ENCODE results near the gene PAX6. TPM values are rescaled to one million over a fixed set of nuclear protein-coding genes. Genes with fewer than 3 reads are reported as not detected.

The PAX6 gene
- total and polyA plus RNA-seq, 2 of the 4 experiments (the other 2 are of a cell fraction), result not detected

DNA sequence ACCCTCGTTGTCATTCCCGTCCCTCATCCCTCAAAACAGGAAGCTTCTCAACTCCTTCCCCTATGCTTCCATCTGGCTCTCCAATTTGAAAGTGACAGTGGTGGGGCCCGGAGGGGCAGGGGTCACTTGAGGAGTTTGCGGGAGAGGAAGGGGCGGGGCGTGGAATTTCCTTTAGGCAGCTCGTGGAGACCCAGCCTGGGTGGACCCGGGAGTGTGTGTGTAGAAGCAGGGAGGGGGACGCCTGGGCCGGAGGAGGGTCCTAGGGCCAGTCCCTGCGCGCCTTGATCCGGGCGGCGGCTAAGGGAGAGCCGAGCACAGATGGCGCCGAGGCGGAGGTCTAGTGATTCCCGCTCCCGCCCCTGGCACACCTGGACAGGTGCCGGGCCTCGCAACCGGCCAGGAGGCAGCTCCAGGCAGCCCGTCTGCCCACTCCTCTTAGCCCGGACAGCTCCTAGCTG, 7.8 kb upstream of the PAX6 start:
- DNase-seq (no peak), ATAC-seq (ENCODE audit: low read depth) (no peak)
- H3K14ac ChIP-seq (replicated peaks; ENCODE audit: low read depth, low read length), result no peak overlapping the region
- ChIA-PET POLR2A (ENCODE audit: unreplicated experiment) (interaction anchor here (0.5 kb wide), 1 partner anchor 102 kb away, joined by 6 read pairs; no protein-coding TSS in a partner anchor), CTCF (no interaction called here)
- no peak overlapping the region for H2AK9ac ChIP-seq (replicated peaks; ENCODE audit: low read depth, low read length, poor library complexity)
- H2BK120ac ChIP-seq (ENCODE audit: low read depth, low read length), result no peak overlapping the region
- no peak overlapping the region for H3K4me3 ChIP-seq (ENCODE audit: insufficient read depth, low read depth, low read length)
- no peak overlapping the region for H3K23ac ChIP-seq (ENCODE audit: low read depth, low read length)
- no peaks in the 10 kb centered on the region; the same call in 1 of the 2 replicates for H4K20me1 ChIP-seq (ENCODE audit: insufficient read depth, low read length)
- no peaks in the 10 kb centered on the region for H3K36me3 ChIP-seq (ENCODE audit: control insufficient read depth, insufficient read depth, low read length)
- H3K4ac ChIP-seq (ENCODE audit: low read depth, low read length), result no peak overlapping the region
- peaks cover 97% of the 10 kb centered on the region for H3K27me3 ChIP-seq (ENCODE audit: control insufficient read depth, insufficient read depth, low read length)
- no peak overlapping the region for H3K4me2 ChIP-seq (ENCODE audit: low read depth, low read length)
- in situ Hi-C loops (cut with MboI; ENCODE audit: low sequenced_read_pairs) (no loop called here), dilution Hi-C loops (cut with HindIII; ENCODE audit: low sequenced_read_pairs, unreplicated experiment) (no loop called here), intact Hi-C loops (cut with micrococcal nuclease) (no loop called here)
- H2BK20ac ChIP-seq (ENCODE audit: low read depth, low read length), result no peak overlapping the region
- H2AK5ac ChIP-seq (ENCODE audit: low read depth, low read length), result no peak overlapping the region
- no peak overlapping the region for H2BK15ac ChIP-seq (ENCODE audit: low read depth, low read length)
- no peak overlapping the region for H3K18ac ChIP-seq (ENCODE audit: low read depth, low read length)
- no peak overlapping the region for H3K56ac ChIP-seq (ENCODE audit: extremely low read depth, insufficient read depth, low read length)
- H3K9ac ChIP-seq (ENCODE audit: low read depth, low read length), result no peak overlapping the region
- H3K27ac ChIP-seq (ENCODE audit: insufficient read depth, low read length), result no peak overlapping the region
- WGBS, 2 experiments (ENCODE audit: extremely low coverage in 2 of 2, insufficient read length in 1 of 2), result 6% methylated on average over 6 of the region's 26 CpGs; no CpG with 5 or more reads in 1 of the 2 experiments
- no peak overlapping the region for H4K91ac ChIP-seq (ENCODE audit: insufficient read depth, low read depth, low read length)
- H4K5ac ChIP-seq (ENCODE audit: low read depth, low read length), result no peak overlapping the region
- H3K4me1 ChIP-seq (ENCODE audit: control insufficient read depth, insufficient read depth, low read length), result no peaks in the 10 kb centered on the region; the same call in 1 of the 2 replicates
- no peaks in the 10 kb centered on the region for H3K9me1 ChIP-seq (ENCODE audit: insufficient read depth, low read length)
- TF ChIP-seq USF2 (IDR thresholded peaks at IDR 0.05; ENCODE audit: low read depth, low read length), result no peak
- TF ChIP-seq BHLHE40 (IDR thresholded peaks at IDR 0.05; ENCODE audit: low read depth, low read length), result no peak
- no peak for TF ChIP-seq RCOR1 (IDR thresholded peaks at IDR 0.05; ENCODE audit: insufficient replicate concordance, low read length)
- TF ChIP-seq RAD21 (IDR thresholded peaks at IDR 0.05; ENCODE audit: low read length), result no peak
- H2BK5ac ChIP-seq (ENCODE audit: low read depth, low read length, poor library complexity, severe bottlenecking), result no peak overlapping the region
- no peak overlapping the region for H4K8ac ChIP-seq (ENCODE audit: low read depth in 2 of 2, low read length in 2 of 2)
- BruUV-seq (replicated peaks), result no TSS peak
- no peak overlapping the region for H2AFZ ChIP-seq (replicated peaks; ENCODE audit: low read length, poor library complexity)
- peaks cover 23% of the 10 kb centered on the region; the same call in 1 of the 2 replicates for H3K9me3 ChIP-seq (ENCODE audit: control insufficient read depth, insufficient read depth, low read length)
- H3K79me1 ChIP-seq (ENCODE audit: low read depth in 1 of 2, low read length in 2 of 2), result no peaks in the 10 kb centered on the region

Data from IMR-90 (cell line).